Measurements from ENCODE around the gene UCK2.

GRCh38 chr1:165840423-165840822 lies 13.0 kb downstream of the UCK2 start:
- no peak for TF ChIP-seq CTCF (IDR thresholded peaks at IDR 0.05; ENCODE audit: low read depth, low read length, poor library complexity, severe bottlenecking)
- TF ChIP-seq EZH2phosphoT487 (IDR thresholded peaks at IDR 0.05; ENCODE audit: borderline replicate concordance, low read length) = no peak
